ENCODE data around the gene REPS2.

REPS2 gene

DNA sequence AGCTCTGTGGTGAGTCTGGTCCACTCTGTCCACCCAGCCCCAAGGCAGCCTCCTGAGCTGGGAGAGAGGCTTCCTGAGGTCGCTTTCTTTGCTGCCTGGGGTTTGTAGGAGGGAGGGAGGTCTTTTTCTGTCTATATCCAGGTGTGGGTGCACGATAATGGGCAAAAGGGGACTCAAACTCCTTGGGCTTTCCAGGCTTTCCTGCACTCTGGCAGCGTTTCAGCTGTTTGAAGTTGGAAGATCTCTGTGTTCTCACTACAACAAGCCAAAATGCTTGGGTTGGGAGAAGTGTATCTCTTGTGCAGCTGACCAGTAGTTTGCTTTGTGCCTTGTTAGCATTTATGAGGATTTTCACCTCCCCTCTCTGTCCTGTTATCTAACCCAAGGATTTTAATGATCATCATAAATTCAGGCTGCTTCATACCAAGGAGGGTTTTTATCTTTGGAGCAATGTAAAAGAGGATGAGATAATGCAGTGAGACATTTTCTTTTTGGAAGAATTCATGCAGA is 126.3 kb downstream of the REPS2 start:
- Mint-ChIP-seq H3K4me1 (peaks cover 11% of the 10 kb centered on the region), H3K4me3 (no peak overlapping the region), H3K9me3 (no peaks in the 10 kb centered on the region), H3K36me3 (ENCODE audit: low read depth) (no peaks in the 10 kb centered on the region), H3K27ac (no peak overlapping the region), H3K27me3 (ENCODE audit: low read depth, poor library complexity) (no peaks in the 10 kb centered on the region)
- no peak for DNase-seq
- TF ChIP-seq, protein P1, sequence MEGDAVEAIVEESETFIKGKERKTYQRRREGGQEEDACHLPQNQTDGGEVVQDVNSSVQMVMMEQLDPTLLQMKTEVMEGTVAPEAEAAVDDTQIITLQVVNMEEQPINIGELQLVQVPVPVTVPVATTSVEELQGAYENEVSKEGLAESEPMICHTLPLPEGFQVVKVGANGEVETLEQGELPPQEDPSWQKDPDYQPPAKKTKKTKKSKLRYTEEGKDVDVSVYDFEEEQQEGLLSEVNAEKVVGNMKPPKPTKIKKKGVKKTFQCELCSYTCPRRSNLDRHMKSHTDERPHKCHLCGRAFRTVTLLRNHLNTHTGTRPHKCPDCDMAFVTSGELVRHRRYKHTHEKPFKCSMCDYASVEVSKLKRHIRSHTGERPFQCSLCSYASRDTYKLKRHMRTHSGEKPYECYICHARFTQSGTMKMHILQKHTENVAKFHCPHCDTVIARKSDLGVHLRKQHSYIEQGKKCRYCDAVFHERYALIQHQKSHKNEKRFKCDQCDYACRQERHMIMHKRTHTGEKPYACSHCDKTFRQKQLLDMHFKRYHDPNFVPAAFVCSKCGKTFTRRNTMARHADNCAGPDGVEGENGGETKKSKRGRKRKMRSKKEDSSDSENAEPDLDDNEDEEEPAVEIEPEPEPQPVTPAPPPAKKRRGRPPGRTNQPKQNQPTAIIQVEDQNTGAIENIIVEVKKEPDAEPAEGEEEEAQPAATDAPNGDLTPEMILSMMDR (IDR thresholded peaks at IDR 0.05) = no peak

DNA sequence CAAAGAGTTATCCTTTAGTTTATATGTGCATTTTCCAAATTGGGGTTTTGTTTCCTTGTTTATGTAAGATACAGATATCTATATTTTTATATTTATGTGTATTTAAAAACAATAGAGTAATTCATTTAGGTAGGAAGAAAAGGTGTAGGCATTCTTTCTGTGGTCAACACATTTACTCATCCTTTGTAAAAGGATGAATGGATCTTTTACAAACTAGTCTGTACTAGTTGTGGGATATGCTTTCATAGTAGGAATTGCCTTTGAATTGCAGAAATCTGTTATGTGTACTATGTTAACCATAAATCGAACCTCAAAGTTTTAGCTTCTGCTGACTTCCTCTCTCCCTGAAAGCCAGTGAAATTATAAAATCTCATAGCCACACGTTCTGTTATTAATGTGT is 128.5 kb downstream of the REPS2 start:
- Mint-ChIP-seq H3K9me3 (no peaks in the 10 kb centered on the region), H3K27me3 (ENCODE audit: low read depth, poor library complexity) (no peaks in the 10 kb centered on the region), H3K4me1 (peaks cover 7% of the 10 kb centered on the region), H3K36me3 (ENCODE audit: low read depth) (no peaks in the 10 kb centered on the region), H3K27ac (no peak overlapping the region), H3K4me3 (no peak overlapping the region)
- TF ChIP-seq, protein P1 (IDR thresholded peaks at IDR 0.05) = no peak
- DNase-seq = no peak

DNA sequence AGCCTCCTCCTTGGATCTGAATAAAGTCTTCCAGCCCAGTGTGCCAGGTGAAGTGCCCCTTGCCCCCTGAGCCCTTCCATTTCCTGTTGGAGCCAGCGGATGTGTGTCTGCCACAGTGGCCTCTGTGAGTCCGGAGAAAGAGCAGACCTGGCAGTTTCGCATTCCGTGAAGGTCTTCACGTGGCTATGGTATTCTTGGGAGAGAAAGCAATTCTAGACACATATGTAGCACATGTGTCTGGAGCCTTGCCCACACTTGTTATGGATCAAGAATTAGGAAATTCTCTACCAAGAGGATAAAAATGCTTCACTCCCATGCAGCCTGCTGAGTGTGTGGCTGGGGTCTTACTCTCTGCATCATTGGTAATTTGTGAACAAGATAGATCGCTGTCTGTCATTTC is 130.9 kb downstream of the REPS2 start:
- TF ChIP-seq, protein P1 (IDR thresholded peaks at IDR 0.05) = no peak
- Mint-ChIP-seq H3K27me3 (ENCODE audit: low read depth, poor library complexity) (peaks cover 4% of the 10 kb centered on the region), H3K9me3 (no peaks in the 10 kb centered on the region), H3K27ac (no peak overlapping the region), H3K4me3 (no peak overlapping the region), H3K4me1 (peaks cover 12% of the 10 kb centered on the region), H3K36me3 (ENCODE audit: low read depth) (no peaks in the 10 kb centered on the region)
- DNase-seq = no peak

DNA sequence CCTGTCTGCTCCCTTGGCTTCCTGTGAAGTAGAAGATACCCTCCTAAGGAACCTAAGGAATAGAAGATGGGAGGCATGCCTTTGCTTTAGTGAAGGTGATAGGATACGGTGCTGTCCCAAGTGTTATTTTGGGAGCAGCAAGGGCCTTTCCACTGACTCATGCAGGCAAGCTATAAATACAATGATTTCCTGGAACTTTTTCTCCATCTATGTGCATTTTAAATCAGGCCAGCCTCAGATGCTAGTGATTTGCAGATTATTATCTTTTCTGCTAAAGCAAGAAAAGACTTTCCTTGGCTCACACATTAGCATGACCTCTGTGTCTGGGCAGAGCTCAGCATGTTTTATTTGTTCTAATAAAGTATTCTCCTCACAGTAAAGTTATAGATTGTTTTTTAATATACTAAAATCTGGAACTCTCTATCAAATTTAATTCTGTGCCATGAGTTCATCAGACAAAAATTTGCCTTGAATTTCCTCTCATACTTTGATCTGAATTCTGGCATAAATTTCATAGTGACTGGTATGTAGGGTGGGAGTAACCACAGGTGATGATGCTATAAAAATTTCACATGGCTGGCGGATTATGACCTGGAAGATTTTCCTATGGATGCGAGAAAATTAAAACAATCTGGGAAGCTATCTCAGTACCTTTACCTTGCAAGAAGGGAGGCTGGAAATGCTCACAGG is 131.7 kb downstream of the REPS2 start:
- no peak for DNase-seq
- Mint-ChIP-seq H3K9me3 (no peaks in the 10 kb centered on the region), H3K4me1 (peaks cover 12% of the 10 kb centered on the region), H3K27ac (no peak overlapping the region), H3K4me3 (no peak overlapping the region), H3K36me3 (ENCODE audit: low read depth) (no peaks in the 10 kb centered on the region), H3K27me3 (ENCODE audit: low read depth, poor library complexity) (peaks cover 4% of the 10 kb centered on the region)
- TF ChIP-seq, protein P1 (IDR thresholded peaks at IDR 0.05) = no peak

DNA sequence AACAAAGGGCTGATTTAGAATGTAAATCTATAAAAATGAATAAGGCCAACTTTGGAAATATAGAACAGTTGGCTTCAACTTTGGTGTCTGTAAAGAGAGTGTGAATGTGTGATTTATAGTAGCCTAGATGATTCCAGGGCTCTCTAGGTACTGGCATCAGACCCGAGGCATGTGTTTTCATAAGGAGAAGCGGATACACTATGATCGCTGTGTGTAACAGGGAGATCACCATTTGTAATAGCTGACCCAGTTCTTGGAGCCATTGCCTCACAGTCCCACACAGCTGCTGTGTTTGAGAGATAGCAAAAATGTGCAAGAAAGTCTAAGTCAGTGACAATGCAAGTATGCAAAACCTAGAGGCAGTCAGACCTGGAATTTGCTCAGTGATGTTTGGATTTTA is 135.1 kb downstream of the REPS2 start:
- H3K27ac Mint-ChIP-seq = no peak overlapping the region
- H3K4me3 Mint-ChIP-seq = no peak overlapping the region
- TF ChIP-seq, protein P1 (IDR thresholded peaks at IDR 0.05) = no peak
- no peaks in the 10 kb centered on the region for H3K36me3 Mint-ChIP-seq (ENCODE audit: low read depth)
- no peak for DNase-seq
- H3K4me1 Mint-ChIP-seq = peaks cover 9% of the 10 kb centered on the region
- no peaks in the 10 kb centered on the region for H3K9me3 Mint-ChIP-seq
- H3K27me3 Mint-ChIP-seq (ENCODE audit: low read depth, poor library complexity) = peaks cover 14% of the 10 kb centered on the region

DNA sequence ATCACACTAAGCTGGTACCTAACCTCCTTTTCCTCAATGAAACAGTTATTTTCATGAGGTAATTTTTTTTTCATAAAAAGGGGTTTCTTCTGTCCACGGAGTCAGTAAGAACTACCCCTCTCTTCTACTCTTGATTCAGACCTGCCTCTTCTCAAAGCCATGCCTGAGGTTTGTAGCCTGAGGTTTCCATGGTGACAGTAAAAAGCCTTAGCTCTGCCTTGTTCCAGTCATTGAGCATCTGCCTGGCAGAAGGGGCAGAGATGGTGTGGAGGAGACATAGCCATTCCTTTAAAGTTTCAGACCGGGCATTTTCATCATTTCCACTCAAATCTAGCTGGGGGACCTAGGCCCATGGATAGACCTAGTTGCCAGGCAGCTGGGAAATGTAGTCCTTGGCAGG is 135.5 kb downstream of the REPS2 start:
- Mint-ChIP-seq H3K27me3 (ENCODE audit: low read depth, poor library complexity) (peaks cover 14% of the 10 kb centered on the region), H3K4me3 (no peak overlapping the region), H3K4me1 (peaks cover 5% of the 10 kb centered on the region), H3K36me3 (ENCODE audit: low read depth) (no peaks in the 10 kb centered on the region), H3K27ac (no peak overlapping the region), H3K9me3 (no peaks in the 10 kb centered on the region)
- no peak for DNase-seq
- TF ChIP-seq, protein P1 (IDR thresholded peaks at IDR 0.05) = no peak

Data from nephron progenitor cell (in vitro differentiated cells).